HepG2 (cell line): ENCODE data around the gene RAMP3. TPM values are rescaled to one million over a fixed set of nuclear protein-coding genes. Genes with fewer than 3 reads are reported as not detected.

Experiments used
- ATAC-seq: fragments of 200-7000 bp; cut with Tn5 transposase; 3 replicates; pipeline ENCODE4 v1.9.1; 2020; ENCODE audit warnings: mild to moderate bottlenecking, moderate library complexity
- BruUV-seq: library from RNA; stranded (reverse); fragments of 400-500 nt; replicated peaks from 2 replicates; lab custom pipeline; 2021; lab: Mats Ljungman, UMichigan
- CTCF ChIA-PET: fragments of 300-600 bp; formaldehyde crosslinking; extraction: SDS; loops from one replicate; lab custom pipeline; 2021; ENCODE audit warnings: low total read pairs, inconsistent platforms, low intra/inter-chr PET ratio; lab: Yijun Ruan, JAX
- POLR2A ChIA-PET: fragments of 350-600 bp; sonication (Branson Sonifier 250); formaldehyde crosslinking; loops from one replicate; lab custom pipeline; 2020; ENCODE audit warnings: antibody characterized with exemption, inconsistent platforms; lab: Yijun Ruan, JAX
- DNase-seq: peaks from one replicate; pipeline ENCODE4 v3.0.0-alpha.2; 2015; ENCODE audit warnings: low spot score
- FAIRE-seq: peaks from 3 replicates; lab custom pipeline; 2011; peaks lifted over from hg19 to GRCh38; lab: Jason Lieb, UNC
- H2AFZ ChIP-seq: one replicate; pipeline ENCODE4 v1.6.1; 2011; ENCODE audit warnings: low read length, inconsistent platforms
- H3K27ac ChIP-seq: fragments of 300-600 bp; 3 replicates; pipeline ENCODE4 v1.8.0; 2011; ENCODE audit warnings: mixed run types, mild to moderate bottlenecking, mixed read lengths, low read length, inconsistent platforms; ENCODE audit not compliant: insufficient read depth; ENCODE audit errors: extremely low read length
- H3K27me3 ChIP-seq, 2 experiments: fragments of 200-600 bp in 1 of 2; 2 replicates in 1 of 2; 3 replicates in 1 of 2; pipeline versions ENCODE4 v1.6.0 to v1.8.0; 2011; ENCODE audit warnings: low read length in 2 of 2, mild to moderate bottlenecking in 2 of 2, moderate library complexity in 2 of 2, inconsistent platforms in 1 of 2; ENCODE audit not compliant: insufficient read depth in 2 of 2, control insufficient read depth in 1 of 2
- H3K36me3 ChIP-seq, 2 experiments: fragments of 200-600 bp in 1 of 2; replicated peaks in 1 of 2; 2 replicates in 1 of 2; 3 replicates in 1 of 2; pipeline versions ENCODE4 v1.5.1 to v1.8.0; 2011; ENCODE audit warnings: low read length in 2 of 2, inconsistent platforms in 1 of 2; ENCODE audit not compliant: insufficient read depth in 2 of 2, control insufficient read depth in 1 of 2
- H3K4me1 ChIP-seq: 2 replicates; pipeline ENCODE4 v1.5.1; 2012; ENCODE audit warnings: low read length, inconsistent platforms; ENCODE audit not compliant: insufficient read depth
- H3K4me2 ChIP-seq: 2 replicates; pipeline ENCODE4 v1.6.0; 2011; ENCODE audit warnings: low read depth, low read length, inconsistent platforms
- H3K4me3 ChIP-seq, 3 experiments: fragments of 200-600 bp in 1 of 3; sonication (generic), shearing (Covaris generic) in 1 of 3; replicated peaks in 1 of 3; 2 replicates each; pipeline ENCODE4 v1.5.1; 2011 to 2016; ENCODE audit warnings: low read length in 3 of 3, inconsistent platforms in 2 of 3, low read depth in 2 of 3, mild to moderate bottlenecking in 2 of 3, control low read depth in 1 of 3, mixed read lengths in 1 of 3; ENCODE audit not compliant: insufficient read depth in 1 of 3
- H3K79me2 ChIP-seq: one replicate; pipeline ENCODE4 v1.6.1; 2011; ENCODE audit warnings: low read length, inconsistent platforms; ENCODE audit not compliant: insufficient read depth
- H3K9ac ChIP-seq: 2 replicates; pipeline ENCODE4 v1.6.0; 2011; ENCODE audit warnings: mild to moderate bottlenecking, low read depth, low read length, inconsistent platforms; ENCODE audit not compliant: insufficient read depth
- H3K9me3 ChIP-seq: 2 replicates; pipeline ENCODE4 v1.5.1; 2012; ENCODE audit warnings: mild to moderate bottlenecking, low read length
- H4K20me1 ChIP-seq: 2 replicates; pipeline ENCODE4 v1.6.0; 2011; ENCODE audit warnings: inconsistent platforms, mild to moderate bottlenecking, low read length, moderate library complexity; ENCODE audit not compliant: insufficient read depth
- MAZ ChIP-seq, 2 experiments: sonication (generic) in 1 of 2; formaldehyde crosslinking in 1 of 2; IDR thresholded peaks; 2 replicates each; pipeline versions ENCODE4 v1.5.0 to v1.6.1; 2012 to 2020; ENCODE audit warnings: low read depth in 2 of 2, mild to moderate bottlenecking in 2 of 2, borderline replicate concordance in 1 of 2, improper control_type of control experiment in 1 of 2, low read length in 1 of 2, missing genetic modification reagents in 1 of 2, moderate library complexity in 1 of 2
- MTF1 ChIP-seq: sonication (generic); formaldehyde crosslinking; IDR thresholded peaks from 2 replicates; pipeline ENCODE4 v1.5.0; 2020; ENCODE audit warnings: missing genetic modification reagents
- NFIC ChIP-seq: IDR thresholded peaks from 2 replicates; pipeline ENCODE4 v1.6.1; 2012; ENCODE audit warnings: mild to moderate bottlenecking, low read length, inconsistent platforms
- RARA ChIP-seq: IDR thresholded peaks from 2 replicates; pipeline ENCODE4 v1.6.1; 2016; ENCODE audit warnings: missing genetic modification reagents, missing compliant biosample characterization
- TAF1 ChIP-seq: sonication (generic); formaldehyde crosslinking; IDR thresholded peaks from 2 replicates; pipeline ENCODE4 v1.4.0; 2020; ENCODE audit warnings: missing genetic modification reagents
- ZBTB3 ChIP-seq: sonication (generic); formaldehyde crosslinking; IDR thresholded peaks from 2 replicates; pipeline ENCODE4 v1.4.0; 2020; ENCODE audit warnings: low read depth, mild to moderate bottlenecking, moderate library complexity, missing genetic modification reagents, borderline replicate concordance
- ZFP36L1 ChIP-seq: sonication (generic); formaldehyde crosslinking; IDR thresholded peaks from 2 replicates; pipeline ENCODE4 v1.8.0; 2022; ENCODE audit warnings: mild to moderate bottlenecking, missing genetic modification reagents, moderate library complexity
- ZMYM4 ChIP-seq: sonication (generic); formaldehyde crosslinking; IDR thresholded peaks from 2 replicates; pipeline ENCODE4 v1.8.1; 2023; ENCODE audit warnings: mild to moderate bottlenecking, missing genetic modification reagents
- ZNF263 ChIP-seq: sonication (generic); formaldehyde crosslinking; IDR thresholded peaks from 2 replicates; pipeline ENCODE4 v1.4.0; 2020; ENCODE audit warnings: missing genetic modification reagents
- ZNF484 ChIP-seq: sonication (generic); formaldehyde crosslinking; IDR thresholded peaks from 2 replicates; pipeline ENCODE4 v1.5.1; 2020; ENCODE audit warnings: mild to moderate bottlenecking, low read depth, missing genetic modification reagents, borderline replicate concordance
- ZNF747 ChIP-seq: sonication (generic); formaldehyde crosslinking; IDR thresholded peaks from 2 replicates; pipeline ENCODE4 v1.8.1; 2023; ENCODE audit warnings: missing genetic modification reagents, mild to moderate bottlenecking, borderline replicate concordance
- ZNF850 ChIP-seq: sonication (generic); formaldehyde crosslinking; conservative IDR thresholded peaks from 2 replicates; pipeline ENCODE4 v1.9.0; 2021; ENCODE audit warnings: mild to moderate bottlenecking, missing genetic modification reagents
- WGBS: methylation state at CpG from one replicate; pipeline ENCODE4 v1.1.6; 2017; ENCODE audit warnings: low lambda C conversion rate; 5-methylcytosine and 5-hydroxymethylcytosine counted together
- in situ Hi-C: cut with HindIII; loops from 2 replicates; pipeline ENCODE4 v1.10.0; 2017; ENCODE audit warnings: low pct_unique_long_range_greater_than_20kb; ENCODE audit not compliant: extremely low pct_ligation_motif_present
- intact Hi-C: fragments of 100-400 bp; cut with micrococcal nuclease; formaldehyde crosslinking; loops from one replicate; pipeline ENCODE4 v1.10.0; 2022; ENCODE audit not compliant: unreplicated experiment
- polyA plus RNA-seq, 8 experiments: library from polyadenylated mRNA; depleted of rRNA in 3 of 8; stranded (reverse) in 7 of 8; unstranded in 1 of 8; fragments of >200 nt; fragmentation: Illumina TruSeq in 4 of 8; extraction: Trizol in 4 of 8; gene quantifications; 2 replicates each; pipeline versions ENCODE4 v1.2.1 to v1.2.3, GENCODE V29; 2011 to 2016; ENCODE audit warnings: low read depth in 4 of 8, missing spikeins in 1 of 8, mixed read lengths in 1 of 8; ENCODE audit not compliant: insufficient read depth in 1 of 8
- total RNA-seq, 5 experiments: library from RNA; depleted of rRNA; stranded (reverse); fragments of >200 nt; fragmentation: Illumina TruSeq; extraction: Trizol; gene quantifications; 2 replicates each; pipeline ENCODE4 v1.2.3, GENCODE V29; 2016; ENCODE audit warnings: low read depth in 1 of 5
- TF ChIP-seq, protein P1 (sequence below): sonication (generic); formaldehyde crosslinking; IDR thresholded peaks from 2 replicates; pipeline ENCODE4 v1.8.0; 2022; ENCODE audit warnings: missing genetic modification reagents, mild to moderate bottlenecking, moderate library complexity, borderline replicate concordance
- TF ChIP-seq, protein P2 (sequence below): IDR thresholded peaks from 2 replicates; pipeline ENCODE4 v1.6.1; 2012; ENCODE audit warnings: inconsistent platforms
- TF ChIP-seq, protein P3 (sequence below): sonication (generic); formaldehyde crosslinking; IDR thresholded peaks from 2 replicates; pipeline ENCODE4 v1.8.1; 2023; ENCODE audit warnings: mild to moderate bottlenecking, missing genetic modification reagents

Gene RAMP3
- total and polyA plus RNA-seq, 2 of the 13 experiments (the other 11 are each of a cell fraction or from before 2014, with no cell fraction given): not detected

DNA sequence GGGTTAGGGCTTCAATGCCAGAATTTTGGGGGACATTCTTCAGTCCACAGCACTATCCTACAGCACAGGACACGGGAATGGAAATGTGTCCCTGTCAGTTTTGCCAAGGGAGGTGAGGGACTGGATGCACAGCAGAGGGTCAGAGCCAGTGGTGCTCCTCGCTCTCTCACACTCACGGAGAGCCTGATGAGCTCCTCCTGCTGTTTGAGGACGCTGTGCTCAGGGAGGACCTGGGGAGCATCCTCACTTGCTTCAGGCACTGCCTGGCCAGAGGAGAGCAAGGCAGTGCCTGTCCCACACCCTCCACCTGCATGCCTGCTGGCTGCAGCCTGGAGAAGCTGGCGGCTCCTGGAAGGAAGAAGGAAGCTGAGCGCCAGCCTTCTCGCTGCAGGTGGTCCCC, 58.6 kb downstream of the RAMP3 start:
- ChIA-PET CTCF (no interaction called here), POLR2A (no interaction called here)
- BruUV-seq: no TSS peak
- DNase-seq: no peak
- no peak overlapping the region for H3K4me2 ChIP-seq
- no peaks in the 10 kb centered on the region for H3K79me2 ChIP-seq
- no peak overlapping the region for H3K27ac ChIP-seq
- no peaks in the 10 kb centered on the region for H4K20me1 ChIP-seq
- no peak overlapping the region for H3K4me3 ChIP-seq
- FAIRE-seq: no peak
- peaks cover 0 to 38% of the 10 kb centered on the region in 2 experiments; a peak in 3 of 5 replicates for H3K27me3 ChIP-seq
- no peaks in the 10 kb centered on the region for H3K4me1 ChIP-seq
- no peak overlapping the region for H3K9ac ChIP-seq
- no peaks in the 10 kb centered on the region for H3K36me3 ChIP-seq
- no peaks in the 10 kb centered on the region for H3K9me3 ChIP-seq
- ATAC-seq: no peak
- WGBS: 0% methylated on average over 4 of the region's 7 CpGs
- H2AFZ ChIP-seq: no peak overlapping the region
- TF ChIP-seq ZNF263 (CRISPR knock-in tag): peak; percentile 42; the same call in 1 of the 2 replicates
- TF ChIP-seq ZNF747: no peak
- in situ Hi-C loops (no loop called here), intact Hi-C loops (no loop called here)

DNA sequence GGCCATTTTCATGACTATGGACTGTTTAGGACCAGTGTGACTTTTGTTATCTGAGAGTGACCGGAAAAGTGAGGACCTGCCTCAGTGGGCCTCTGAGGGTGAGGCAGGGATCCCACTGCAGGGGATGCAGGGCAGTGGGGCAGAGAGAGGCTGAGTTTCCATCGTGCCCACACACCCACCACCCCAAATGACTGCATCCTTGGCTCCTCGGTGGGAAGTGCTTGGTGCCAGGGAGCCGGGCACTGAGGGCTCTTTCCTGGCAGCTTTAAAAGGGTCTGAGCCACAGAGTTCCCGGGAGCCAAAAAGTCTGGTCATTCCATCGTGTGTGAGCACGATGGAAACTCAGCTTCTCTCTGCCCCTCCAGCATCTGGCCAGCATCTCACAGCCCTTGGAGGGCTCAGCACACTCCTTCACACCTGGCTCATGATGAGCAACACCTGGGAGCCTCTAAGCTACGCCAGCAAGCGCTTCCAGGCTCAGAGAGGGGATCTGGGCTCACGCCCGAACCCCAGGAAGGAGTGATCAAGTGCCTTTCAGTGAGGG, 59.1 kb downstream of the RAMP3 start:
- no peak for DNase-seq
- Histone ChIP-seq H3K27me3 (peaks cover 0 to 40% of the 10 kb centered on the region in 2 experiments; a peak in 3 of 5 replicates), H3K36me3 (no peaks in the 10 kb centered on the region), H3K79me2 (no peaks in the 10 kb centered on the region), H3K9ac (no peak overlapping the region), H4K20me1 (no peaks in the 10 kb centered on the region), H3K9me3 (no peaks in the 10 kb centered on the region), H3K4me1 (no peaks in the 10 kb centered on the region), H3K4me3 (no peak overlapping the region), H3K27ac (no peak overlapping the region), H3K4me2 (no peak overlapping the region), H2AFZ (no peak overlapping the region)
- CTCF ChIA-PET: no interaction called here
- 4% methylated on average over 7 of the region's 11 CpGs for WGBS
- POLR2A ChIA-PET: no interaction called here
- no peak for FAIRE-seq
- no TSS peak for BruUV-seq
- no peak for ATAC-seq
- in situ Hi-C loops (no loop called here), intact Hi-C loops (no loop called here)
- TF ChIP-seq ZNF484 (no peak), ZBTB3 (no peak), ZFP36L1 (CRISPR knock-in tag) (no peak), MAZ (IDR thresholded peaks at IDR 0.05; ENCODE audit: borderline replicate concordance, low read depth, low read length) (no peak), MAZ (CRISPR knock-in tag; IDR thresholded peaks at IDR 0.05; ENCODE audit: low read depth) (no peak), ZMYM4 (CRISPR knock-in tag) (no peak), ZNF850 (CRISPR knock-in tag) (no peak), RARA (CRISPR knock-in tag) (no peak), MTF1 (CRISPR knock-in tag) (no peak), TAF1 (CRISPR knock-in tag) (no peak), ZNF263 (CRISPR knock-in tag) (no peak), NFIC (no peak)
- TF ChIP-seq, protein P1, sequence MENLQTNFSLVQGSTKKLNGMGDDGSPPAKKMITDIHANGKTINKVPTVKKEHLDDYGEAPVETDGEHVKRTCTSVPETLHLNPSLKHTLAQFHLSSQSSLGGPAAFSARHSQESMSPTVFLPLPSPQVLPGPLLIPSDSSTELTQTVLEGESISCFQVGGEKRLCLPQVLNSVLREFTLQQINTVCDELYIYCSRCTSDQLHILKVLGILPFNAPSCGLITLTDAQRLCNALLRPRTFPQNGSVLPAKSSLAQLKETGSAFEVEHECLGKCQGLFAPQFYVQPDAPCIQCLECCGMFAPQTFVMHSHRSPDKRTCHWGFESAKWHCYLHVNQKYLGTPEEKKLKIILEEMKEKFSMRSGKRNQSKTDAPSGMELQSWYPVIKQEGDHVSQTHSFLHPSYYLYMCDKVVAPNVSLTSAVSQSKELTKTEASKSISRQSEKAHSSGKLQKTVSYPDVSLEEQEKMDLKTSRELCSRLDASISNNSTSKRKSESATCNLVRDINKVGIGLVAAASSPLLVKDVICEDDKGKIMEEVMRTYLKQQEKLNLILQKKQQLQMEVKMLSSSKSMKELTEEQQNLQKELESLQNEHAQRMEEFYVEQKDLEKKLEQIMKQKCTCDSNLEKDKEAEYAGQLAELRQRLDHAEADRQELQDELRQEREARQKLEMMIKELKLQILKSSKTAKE: no peak
- TF ChIP-seq, protein P2, sequence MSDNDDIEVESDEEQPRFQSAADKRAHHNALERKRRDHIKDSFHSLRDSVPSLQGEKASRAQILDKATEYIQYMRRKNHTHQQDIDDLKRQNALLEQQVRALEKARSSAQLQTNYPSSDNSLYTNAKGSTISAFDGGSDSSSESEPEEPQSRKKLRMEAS: no peak
- TF ChIP-seq, protein P3, sequence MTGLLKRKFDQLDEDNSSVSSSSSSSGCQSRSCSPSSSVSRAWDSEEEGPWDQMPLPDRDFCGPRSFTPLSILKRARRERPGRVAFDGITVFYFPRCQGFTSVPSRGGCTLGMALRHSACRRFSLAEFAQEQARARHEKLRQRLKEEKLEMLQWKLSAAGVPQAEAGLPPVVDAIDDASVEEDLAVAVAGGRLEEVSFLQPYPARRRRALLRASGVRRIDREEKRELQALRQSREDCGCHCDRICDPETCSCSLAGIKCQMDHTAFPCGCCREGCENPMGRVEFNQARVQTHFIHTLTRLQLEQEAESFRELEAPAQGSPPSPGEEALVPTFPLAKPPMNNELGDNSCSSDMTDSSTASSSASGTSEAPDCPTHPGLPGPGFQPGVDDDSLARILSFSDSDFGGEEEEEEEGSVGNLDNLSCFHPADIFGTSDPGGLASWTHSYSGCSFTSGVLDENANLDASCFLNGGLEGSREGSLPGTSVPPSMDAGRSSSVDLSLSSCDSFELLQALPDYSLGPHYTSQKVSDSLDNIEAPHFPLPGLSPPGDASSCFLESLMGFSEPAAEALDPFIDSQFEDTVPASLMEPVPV (CRISPR knock-in tag): no peak
